Right renal cortex interstitium (tissue), 3 donors: ENCODE data around the gene CFAP68. TPM values are rescaled to one million over a fixed set of nuclear protein-coding genes. Genes with fewer than 3 reads are reported as not detected.

Experiments
- DNase-seq, 3 donors: peaks; one replicate each; pipeline ENCODE4 v3.0.0-alpha.2; 2013; ENCODE audit warnings: low read depth in 3 of 3, low spot score in 2 of 3
- polyA plus RNA-seq, 3 donors: library from polyadenylated mRNA; unstranded; fragments of 120-200 nt; gene quantifications; one replicate each; pipeline ENCODE4 v1.2.1, GENCODE V29; 2013; ENCODE audit not compliant: insufficient read length in 3 of 3

CFAP68 gene
- 10 to 100 TPM; 57.4 to 59.3 (median 59.0) TPM for polyA plus RNA-seq

- peak; percentile 98 to 99 (median 98) for DNase-seq
Observed at GRCh38 chr11:111878849-111879636, at the start of gene CFAP68, which contains the start of gene FDXACB1. CFAP68 (plus strand) TSS chr11:111879541; CDS start chr11:111879561, 20 bp downstream. FDXACB1 (minus strand) TSS chr11:111879165; CDS start chr11:111879132, 33 bp downstream.

- no peak for DNase-seq
Observed at GRCh38 chr11:111833524-111833923, 45.8 kb upstream of the CFAP68 start.

- no peak for DNase-seq
Observed at GRCh38 chr11:111834432-111835163, 44.7 kb upstream of the CFAP68 start.

- no peak for DNase-seq
Observed at GRCh38 chr11:111835665-111836064, 43.7 kb upstream of the CFAP68 start.

GRCh38 chr11:111836162-111836561 is 43.2 kb upstream of the CFAP68 start:
- no peak for DNase-seq

- no peak for DNase-seq
Observed at GRCh38 chr11:111836721-111837120, 42.6 kb upstream of the CFAP68 start.

- no peak for DNase-seq
Observed at GRCh38 chr11:111837366-111837891, 41.9 kb upstream of the CFAP68 start.

- no peak for DNase-seq
Observed at GRCh38 chr11:111838054-111838453, 41.3 kb upstream of the CFAP68 start.

- no peak for DNase-seq
Observed at GRCh38 chr11:111840143-111840542, 39.2 kb upstream of the CFAP68 start.

GRCh38 chr11:111841370-111842053 is 37.8 kb upstream of the CFAP68 start:
- DNase-seq, result peak; percentile 61 to 70 (median 68)

- no peak for DNase-seq
Observed at GRCh38 chr11:111843661-111844060, 35.7 kb upstream of the CFAP68 start.

GRCh38 chr11:111845276-111846028 is 33.9 kb upstream of the CFAP68 start:
- DNase-seq, result no peak

- no peak for DNase-seq
Observed at GRCh38 chr11:111846063-111846462, 33.3 kb upstream of the CFAP68 start.

- no peak for DNase-seq
Observed at GRCh38 chr11:111846636-111847035, 32.7 kb upstream of the CFAP68 start.

GRCh38 chr11:111849631-111850030 is 29.7 kb upstream of the CFAP68 start:
- DNase-seq, result no peak

GRCh38 chr11:111851067-111851466 is 28.3 kb upstream of the CFAP68 start:
- no peak for DNase-seq

GRCh38 chr11:111851636-111852035 is 27.7 kb upstream of the CFAP68 start:
- no peak for DNase-seq

GRCh38 chr11:111852103-111852502 is 27.2 kb upstream of the CFAP68 start:
- no peak for DNase-seq

GRCh38 chr11:111855506-111855905 is 23.8 kb upstream of the CFAP68 start:
- DNase-seq, result no peak

- no peak for DNase-seq
Observed at GRCh38 chr11:111860257-111860656, 19.1 kb upstream of the CFAP68 start.
